ENCODE measurements around the gene UBE2J2.

Gene UBE2J2

GRCh38 chr1:1308756-1309250, 35.1 kb upstream of the UBE2J2 start:
- TF ChIP-seq CTCF (conservative IDR thresholded peaks at IDR 0.05): no peak
- peak overlapping the region; percentile 96 for H3K27ac ChIP-seq

- peak within 1 kb of the TSS; percentile 96 for H3K27ac ChIP-seq
- TF ChIP-seq CTCF (conservative IDR thresholded peaks at IDR 0.05): no peak
These were observed 34.5 kb upstream of the UBE2J2 start, which contains the start of the genes ACAP3 and PUSL1 for GRCh38 chr1:1307923-1308755. Gene ACAP3 (minus strand): TSS chr1:1307930. CDS start chr1:1307815, 115 bp downstream. Gene PUSL1 (plus strand): TSS chr1:1308597. CDS start chr1:1308644, 47 bp downstream.

- TF ChIP-seq CTCF (conservative IDR thresholded peaks at IDR 0.05): no peak
- H3K27ac ChIP-seq: peak overlapping the region; percentile 96
These were observed 33.7 kb upstream of the UBE2J2 start for GRCh38 chr1:1307261-1307922.

- H3K27ac ChIP-seq: peak overlapping the region; percentile 96
- no peak for TF ChIP-seq CTCF (conservative IDR thresholded peaks at IDR 0.05)
These were observed 33.1 kb upstream of the UBE2J2 start for GRCh38 chr1:1306661-1307260.

GRCh38 chr1:1306070-1306660, 32.5 kb upstream of the UBE2J2 start:
- H3K27ac ChIP-seq: peak overlapping the region; percentile 96
- no peak for TF ChIP-seq CTCF (conservative IDR thresholded peaks at IDR 0.05)

GRCh38 chr1:1305300-1306069, 31.8 kb upstream of the UBE2J2 start:
- TF ChIP-seq CTCF (conservative IDR thresholded peaks at IDR 0.05): no peak
- peak overlapping the region; percentile 96 for H3K27ac ChIP-seq
